H1 (cell line): Measurements from ENCODE around the gene NTRK2. TPM values are rescaled to one million over a fixed set of nuclear protein-coding genes. Genes with fewer than 3 reads are reported as not detected.

Experiments
- CTCF ChIA-PET: fragments of 300-600 bp; sonication (Branson Sonifier 250); formaldehyde crosslinking; loops from one replicate; lab custom pipeline; 2021; ENCODE audit not compliant: partially characterized antibody; lab: Charles Lee
- POLR2A ChIA-PET: fragments of 300-600 bp; sonication (Branson Sonifier 250); formaldehyde crosslinking; loops from one replicate; lab custom pipeline; 2021; ENCODE audit warnings: inconsistent platforms; ENCODE audit not compliant: partially characterized antibody; lab: Charles Lee
- DNase-seq, 2 experiments: peaks; one replicate each; pipeline versions ENCODE4 v3.0.0 to v3.0.0-alpha.2; 2010 to 2022; ENCODE audit warnings: low spot score in 2 of 2, low read depth in 1 of 2, mixed read lengths in 1 of 2
- FAIRE-seq: peaks from 2 replicates; lab custom pipeline; 2011; peaks lifted over from hg19 to GRCh38; lab: Jason Lieb, UNC
- H2AFZ ChIP-seq: 2 replicates; pipeline ENCODE4 v1.8.1; 2012; ENCODE audit warnings: low read length, inconsistent platforms
- H2AK5ac ChIP-seq: 2 replicates; pipeline ENCODE4 v1.6.1; 2013; ENCODE audit warnings: low read depth, low read length
- H2BK120ac ChIP-seq: replicated peaks from 2 replicates; pipeline ENCODE3; 2013; ENCODE audit warnings: low read depth, low read length, inconsistent platforms
- H2BK12ac ChIP-seq: 2 replicates; pipeline ENCODE4 v1.6.1; 2013; ENCODE audit warnings: low read depth, low read length
- H2BK15ac ChIP-seq: 2 replicates; pipeline ENCODE4 v1.6.1; 2013; ENCODE audit warnings: low read length
- H2BK20ac ChIP-seq: 2 replicates; pipeline ENCODE4 v1.6.1; 2013; ENCODE audit warnings: low read length
- H2BK5ac ChIP-seq: 2 replicates; pipeline ENCODE4 v1.6.1; 2013; ENCODE audit warnings: low read depth, low read length
- H3K14ac ChIP-seq: 2 replicates; pipeline ENCODE4 v1.6.1; 2013; ENCODE audit warnings: inconsistent platforms; ENCODE audit not compliant: insufficient read length
- H3K18ac ChIP-seq: 2 replicates; pipeline ENCODE4 v1.6.1; 2013; ENCODE audit warnings: low read length; ENCODE audit errors: extremely low read depth
- H3K23ac ChIP-seq: 2 replicates; pipeline ENCODE4 v1.6.1; 2013; ENCODE audit warnings: inconsistent platforms; ENCODE audit not compliant: insufficient read length
- H3K23me2 ChIP-seq: 2 replicates; pipeline ENCODE4 v1.6.1; 2013; ENCODE audit warnings: low read depth, low read length
- H3K27ac ChIP-seq: 2 replicates; pipeline ENCODE4 v1.6.1; 2011; ENCODE audit warnings: low read depth, low read length, inconsistent platforms
- H3K27me3 ChIP-seq, 4 experiments: replicated peaks in 1 of 4; 1 replicate in 1 of 4; 2 replicates in 3 of 4; pipeline versions ENCODE4 v1.6.1 to v1.8.1; 2011 to 2013; ENCODE audit warnings: low read length in 3 of 4, mild to moderate bottlenecking in 3 of 4, inconsistent platforms in 2 of 4, mixed read lengths in 2 of 4, moderate library complexity in 1 of 4; ENCODE audit not compliant: control insufficient read depth in 3 of 4, insufficient read depth in 3 of 4; ENCODE audit errors: extremely low read depth in 1 of 4
- H3K36me3 ChIP-seq, 4 experiments: 2 replicates each; pipeline versions ENCODE4 v1.6.1 to v1.8.1; 2011 to 2013; ENCODE audit warnings: mild to moderate bottlenecking in 4 of 4, low read length in 3 of 4, moderate library complexity in 2 of 4, control low read depth in 1 of 4, inconsistent platforms in 1 of 4; ENCODE audit not compliant: insufficient read depth in 4 of 4, control insufficient read depth in 2 of 4
- H3K4ac ChIP-seq: replicated peaks from 2 replicates; pipeline ENCODE3; 2013; ENCODE audit warnings: low read length, low read depth, mixed read lengths, inconsistent platforms; ENCODE audit not compliant: insufficient read length
- H3K4me1 ChIP-seq, 4 experiments: replicated peaks in 1 of 4; 1 replicate in 1 of 4; 2 replicates in 3 of 4; pipeline versions ENCODE4 v1.6.1 to v1.8.1; 2011 to 2013; ENCODE audit warnings: low read length in 3 of 4, inconsistent platforms in 2 of 4, mixed read lengths in 1 of 4; ENCODE audit not compliant: insufficient read depth in 4 of 4, control insufficient read depth in 3 of 4
- H3K4me2 ChIP-seq, 2 experiments: 2 replicates each; pipeline versions ENCODE4 v1.6.1 to v1.8.1; 2011 to 2013; ENCODE audit warnings: low read depth in 2 of 2, low read length in 2 of 2, control low read depth in 1 of 2, inconsistent platforms in 1 of 2, mild to moderate bottlenecking in 1 of 2; ENCODE audit not compliant: insufficient read depth in 1 of 2
- H3K4me3 ChIP-seq, 4 experiments: fragments of 200-600, 300-600 bp in 1 of 4; sonication (generic), shearing (Covaris generic), sonication (Bioruptor Twin) in 1 of 4; 2 replicates each; pipeline versions ENCODE4 v1.5.1 to v1.8.1; 2011 to 2016; ENCODE audit warnings: low read length in 4 of 4, low read depth in 3 of 4, control low read depth in 2 of 4, inconsistent platforms in 2 of 4, mild to moderate bottlenecking in 2 of 4, mixed read lengths in 1 of 4, moderate library complexity in 1 of 4; ENCODE audit not compliant: insufficient read depth in 2 of 4; ENCODE audit errors: extremely low read depth in 1 of 4
- H3K56ac ChIP-seq: replicated peaks from 2 replicates; pipeline ENCODE3; 2013; ENCODE audit warnings: low read depth, mild to moderate bottlenecking, mixed read lengths, low read length, inconsistent platforms; ENCODE audit not compliant: insufficient read length
- H3K79me1 ChIP-seq: 2 replicates; pipeline ENCODE4 v1.6.1; 2013; ENCODE audit warnings: low read depth, low read length, control low read depth
- H3K79me2 ChIP-seq, 2 experiments: 2 replicates each; pipeline versions ENCODE4 v1.6.1 to v1.8.1; 2012 to 2013; ENCODE audit warnings: low read length in 2 of 2, mild to moderate bottlenecking in 2 of 2, inconsistent platforms in 1 of 2; ENCODE audit not compliant: insufficient read depth in 2 of 2, control insufficient read depth in 1 of 2
- H3K9ac ChIP-seq, 4 experiments: replicated peaks in 1 of 4; 1 replicate in 1 of 4; 2 replicates in 3 of 4; pipeline versions ENCODE4 v1.6.1 to v1.8.1; 2011 to 2013; ENCODE audit warnings: low read depth in 3 of 4, low read length in 3 of 4, control low read depth in 2 of 4, mild to moderate bottlenecking in 2 of 4, moderate library complexity in 2 of 4, inconsistent platforms in 1 of 4; ENCODE audit errors: extremely low read depth in 1 of 4
- H3K9me3 ChIP-seq, 2 experiments: 2 replicates each; pipeline versions ENCODE4 v1.6.1 to v1.8.1; 2012 to 2013; ENCODE audit warnings: mild to moderate bottlenecking in 2 of 2, moderate library complexity in 2 of 2, control low read depth in 1 of 2, inconsistent platforms in 1 of 2, low read depth in 1 of 2, low read length in 1 of 2, mixed read lengths in 1 of 2; ENCODE audit not compliant: insufficient read depth in 2 of 2
- H4K20me1 ChIP-seq, 2 experiments: replicated peaks in 1 of 2; 2 replicates each; pipeline versions ENCODE3 to v1.8.1; 2011 to 2013; ENCODE audit warnings: inconsistent platforms in 2 of 2, low read length in 2 of 2, mild to moderate bottlenecking in 1 of 2; ENCODE audit not compliant: insufficient read depth in 2 of 2, control insufficient read depth in 1 of 2
- H4K5ac ChIP-seq: 2 replicates; pipeline ENCODE4 v1.6.1; 2013; ENCODE audit warnings: low read length, low read depth, mixed read lengths, inconsistent platforms; ENCODE audit not compliant: insufficient read length
- H4K8ac ChIP-seq: 2 replicates; pipeline ENCODE4 v1.8.0; 2013; ENCODE audit warnings: mild to moderate bottlenecking, moderate library complexity, low read length, inconsistent platforms; ENCODE audit not compliant: insufficient read depth; ENCODE audit errors: extremely low read depth
- H4K91ac ChIP-seq: replicated peaks from 2 replicates; pipeline ENCODE3; 2013; ENCODE audit warnings: low read length, mixed read lengths, inconsistent platforms; ENCODE audit not compliant: insufficient read length
- ASH2L ChIP-seq: fragments of 200-600, 300-600 bp; sonication (generic); IDR thresholded peaks from one replicate; pipeline ENCODE4 v1.7.1; 2017; ENCODE audit warnings: low read length
- BCL11A ChIP-seq, 2 experiments: IDR thresholded peaks; one replicate each; pipeline ENCODE4 v1.6.1; 2011; ENCODE audit warnings: low read depth in 2 of 2, low read length in 2 of 2, mild to moderate bottlenecking in 2 of 2
- CBX8 ChIP-seq: fragments of 300-800, 300-1000 bp; sonication (generic); IDR thresholded peaks from 2 replicates; pipeline ENCODE4 v1.7.1; 2016; ENCODE audit warnings: low read depth, low read length, borderline replicate concordance
- CEBPB ChIP-seq: IDR thresholded peaks from 2 replicates; pipeline ENCODE4 v1.6.1; 2012; ENCODE audit warnings: low read depth, low read length
- E2F6 ChIP-seq: IDR thresholded peaks from 2 replicates; pipeline ENCODE4 v1.6.1; 2012; ENCODE audit warnings: inconsistent platforms
- EZH2 ChIP-seq: fragments of 200-600 bp; sonication (generic); IDR thresholded peaks from 2 replicates; pipeline ENCODE4 v1.7.1; 2012; ENCODE audit warnings: low read depth, mild to moderate bottlenecking, moderate library complexity, low read length, inconsistent platforms; ENCODE audit not compliant: severe bottlenecking
- FOSL1 ChIP-seq: IDR thresholded peaks from 2 replicates; pipeline ENCODE4 v1.6.1; 2011; ENCODE audit warnings: mild to moderate bottlenecking, low read depth, low read length, moderate library complexity; ENCODE audit not compliant: insufficient read depth
- JUN ChIP-seq: IDR thresholded peaks from 2 replicates; pipeline ENCODE4 v1.6.1; 2011; ENCODE audit warnings: low read depth, mild to moderate bottlenecking, improper control_type of control experiment, low read length
- NRF1 ChIP-seq: IDR thresholded peaks from 2 replicates; pipeline ENCODE4 v1.6.1; 2011; ENCODE audit warnings: mild to moderate bottlenecking, low read depth, low read length, improper control_type of control experiment
- SAP30 ChIP-seq: fragments of 300-600 bp; sonication (generic); IDR thresholded peaks from 2 replicates; pipeline ENCODE4 v1.7.1; 2012; ENCODE audit warnings: low read length, moderate library complexity, mild to moderate bottlenecking, inconsistent platforms; ENCODE audit not compliant: insufficient read depth, insufficient replicate concordance
- SIRT6 ChIP-seq: IDR thresholded peaks from one replicate; pipeline ENCODE4 v1.7.1; 2012; ENCODE audit warnings: low read length, inconsistent platforms
- SP1 ChIP-seq: IDR thresholded peaks from 2 replicates; pipeline ENCODE4 v1.6.1; 2011; ENCODE audit warnings: low read depth, low read length
- SP2 ChIP-seq: IDR thresholded peaks from 2 replicates; pipeline ENCODE4 v1.6.1; 2012; ENCODE audit warnings: mild to moderate bottlenecking, low read length, inconsistent platforms
- SRF ChIP-seq: IDR thresholded peaks from 2 replicates; pipeline ENCODE4 v1.6.1; 2011; ENCODE audit warnings: mild to moderate bottlenecking, low read depth, low read length, moderate library complexity
- TCF12 ChIP-seq: IDR thresholded peaks from 2 replicates; pipeline ENCODE4 v1.6.1; 2011; ENCODE audit warnings: low read depth, mild to moderate bottlenecking, low read length
- YY1 ChIP-seq: IDR thresholded peaks from 2 replicates; pipeline ENCODE4 v1.6.1; 2011; ENCODE audit warnings: low read depth, mild to moderate bottlenecking, low read length
- WGBS, 2 experiments: shearing (Covaris generic) in 1 of 2; methylation state at CpG; one replicate each; pipeline versions ENCODE4 v1.1.6 to v1.1.7; 2013 to 2015; ENCODE audit warnings: low lambda C conversion rate in 2 of 2, mixed read lengths in 2 of 2, inconsistent platforms in 1 of 2, low coverage in 1 of 2, missing lambda C conversion rate in 1 of 2; ENCODE audit not compliant: insufficient replicate concordance in 2 of 2, insufficient coverage in 1 of 2, insufficient read length in 1 of 2; ENCODE audit errors: extremely low coverage in 1 of 2, missing lambda C conversion rate in 1 of 2; 5-methylcytosine and 5-hydroxymethylcytosine counted together
- polyA plus RNA-seq, 7 experiments: library from polyadenylated mRNA; depleted of rRNA in 3 of 7; stranded (reverse) in 5 of 7; unstranded in 2 of 7; fragments of >200 nt in 5 of 7; fragments of 200-250 nt in 2 of 7; gene quantifications; 1 replicate in 5 of 7; 2 replicates in 1 of 7; 4 replicates in 1 of 7; pipeline versions ENCODE4 v1.2.1 to v1.2.3, GENCODE V29; 2011 to 2013; ENCODE audit warnings: missing spikeins in 2 of 7, mixed read lengths in 2 of 7
- total RNA-seq: library from RNA; stranded (reverse); fragmentation: NEBNext Ultra II Directional; extraction: Animal tissue kit (Norgen Biotek cat#: 25700); gene quantifications from 2 replicates; pipeline ENCODE4 v1.2.1, GENCODE V29; 2021

The NTRK2 gene
- total and polyA plus RNA-seq, 2 of the 8 experiments (the other 6 are each of a cell fraction or from before 2014, with no cell fraction given) = 0.03 to 0.04 TPM

DNA sequence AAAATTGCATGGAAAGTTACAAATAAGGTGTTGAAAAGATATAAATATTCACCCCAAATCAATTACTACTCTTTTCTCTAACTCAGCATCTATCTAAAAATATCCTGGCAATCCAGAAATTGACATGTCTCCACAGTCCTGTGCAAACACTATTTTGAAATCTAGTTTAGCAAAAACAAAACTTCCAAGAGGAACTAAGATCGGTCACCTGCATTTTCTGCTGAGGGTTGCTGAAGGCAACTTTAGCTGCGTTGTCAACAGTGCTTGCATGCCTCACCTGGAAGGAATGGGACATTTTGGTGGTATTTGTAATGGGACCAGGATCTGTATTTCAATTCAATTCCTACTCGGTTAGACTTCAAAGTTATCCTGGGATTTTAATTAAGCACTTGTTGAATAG lies 398.3 kb downstream of the NTRK2 start:
- H3K23me2 ChIP-seq = no peaks in the 10 kb centered on the region
- no peaks in the 10 kb centered on the region for H3K79me2 ChIP-seq
- WGBS, 2 experiments = 94% methylated on average over 3 of the region's 3 CpGs; no CpG with 5 or more reads in 1 of the 2 experiments
- CTCF ChIA-PET = no interaction called here
- H3K4me1 ChIP-seq = peaks cover 0 to 4% (median 2%) of the 10 kb centered on the region in 4 experiments; a peak in 3 of 7 replicates
- no peak overlapping the region for H4K5ac ChIP-seq
- H4K8ac ChIP-seq = no peak overlapping the region
- H2BK15ac ChIP-seq = no peak overlapping the region
- no peak for TF ChIP-seq TCF12
- no peak for TF ChIP-seq SP1
- no peak for TF ChIP-seq CBX8
- TF ChIP-seq SAP30 = no peak
- no peak for TF ChIP-seq SRF
- TF ChIP-seq EZH2 = no peak
- no peak for TF ChIP-seq ASH2L
- no peak for TF ChIP-seq E2F6
- no peak for TF ChIP-seq CEBPB
- TF ChIP-seq YY1 = no peak
- no peak for TF ChIP-seq NRF1
- no peak for TF ChIP-seq BCL11A (IDR thresholded peaks at IDR 0.05; ENCODE audit: low read depth in 2 of 2, low read length in 2 of 2)
- TF ChIP-seq SIRT6 = no peak
- no peak for TF ChIP-seq SP2
- no peak for TF ChIP-seq FOSL1
- TF ChIP-seq JUN = no peak
- no peak overlapping the region for H3K14ac ChIP-seq
- no peak overlapping the region for H2BK5ac ChIP-seq
- H3K18ac ChIP-seq = no peak overlapping the region
- no peak overlapping the region for H3K4me3 ChIP-seq
- no peak overlapping the region for H2AFZ ChIP-seq
- H3K79me1 ChIP-seq = no peaks in the 10 kb centered on the region
- no peak overlapping the region for H4K91ac ChIP-seq
- no peak overlapping the region for H3K56ac ChIP-seq
- no peak overlapping the region for H2BK12ac ChIP-seq
- no peak overlapping the region for H3K9ac ChIP-seq
- no peaks in the 10 kb centered on the region for H3K36me3 ChIP-seq
- H3K4me2 ChIP-seq = no peak overlapping the region
- no peak overlapping the region for H3K23ac ChIP-seq
- FAIRE-seq (no peak), DNase-seq (no peak)
- H3K27ac ChIP-seq = no peak overlapping the region
- H3K4ac ChIP-seq = no peak overlapping the region
- H4K20me1 ChIP-seq = no peaks in the 10 kb centered on the region
- POLR2A ChIA-PET = no interaction called here
- no peaks in the 10 kb centered on the region for H3K27me3 ChIP-seq
- no peak overlapping the region for H2BK120ac ChIP-seq
- H3K9me3 ChIP-seq = no peaks in the 10 kb centered on the region
- H2AK5ac ChIP-seq = no peak overlapping the region
- H2BK20ac ChIP-seq = no peak overlapping the region
